ENCODE measurements around the gene SCARB2. TPM values are rescaled to one million over a fixed set of nuclear protein-coding genes. Genes with fewer than 3 reads are reported as not detected.

Gene SCARB2
- total and polyA plus RNA-seq, 2 donors (not counting 3 experiments of a cell fraction or from before 2014, with no cell fraction given) = 75.2 to 116 TPM

GRCh38 chr4:76127754-76128153 is 85.9 kb downstream of the SCARB2 start:
- DNase-seq (ENCODE audit: low read depth, low spot score) = no peak
- ChIA-PET POLR2A (no interaction called here), CTCF (no interaction called here)
- BruUV-seq (replicated peaks) = no TSS peak
- dilution Hi-C loops (cut with MboI; ENCODE audit: extremely low pct_ligation_motif_present, low sequenced_read_pairs) = no loop called here
- H3K4me3 ChIP-seq (replicated peaks in 1 of 3; ENCODE audit: insufficient read depth in 1 of 3, low read depth in 1 of 3, low read length in 3 of 3) = no peak overlapping the region
- H3K36me3 ChIP-seq (ENCODE audit: control insufficient read depth in 2 of 2, extremely low read depth in 1 of 2, insufficient read depth in 2 of 2, low read length in 2 of 2) = peaks cover 2 to 5% of the 10 kb centered on the region in 2 experiments
- H3K9me1 ChIP-seq (replicated peaks; ENCODE audit: control insufficient read depth, extremely low read depth, insufficient read depth, low read length) = no peaks in the 10 kb centered on the region
- H3K4me1 ChIP-seq (ENCODE audit: control insufficient read depth, extremely low read depth, insufficient read depth, low read length) = no peaks in the 10 kb centered on the region
- H3K79me2 ChIP-seq (ENCODE audit: control insufficient read depth, insufficient read depth, low read length) = no peaks in the 10 kb centered on the region
- no peak overlapping the region for H3K27ac ChIP-seq (ENCODE audit: insufficient read depth, low read depth, low read length)
- no peak overlapping the region for H3K4me2 ChIP-seq (ENCODE audit: insufficient read depth, low read length)
- no peak for TF ChIP-seq POLR2A (IDR thresholded peaks at IDR 0.05; ENCODE audit: low read depth, low read length)
- no peaks in the 10 kb centered on the region for H3K27me3 ChIP-seq (ENCODE audit: control insufficient read depth in 2 of 2, insufficient read depth in 2 of 2, low read length in 2 of 2)
- intact Hi-C loops (cut with micrococcal nuclease) = no loop called here
- no peaks in the 10 kb centered on the region for H4K20me1 ChIP-seq (replicated peaks; ENCODE audit: control insufficient read depth, extremely low read depth, insufficient read depth, low read length)
- H3K9me3 ChIP-seq (replicated peaks; ENCODE audit: control insufficient read depth, insufficient read depth, low read length) = no peaks in the 10 kb centered on the region
- FAIRE-seq = no peak
- H2AFZ ChIP-seq (ENCODE audit: low read depth, low read length) = no peak overlapping the region
- H3K9ac ChIP-seq (replicated peaks; ENCODE audit: extremely low read depth, insufficient read depth, low read length) = no peak overlapping the region

- ChIA-PET CTCF (interaction anchor here (1.5 kb wide), 1 partner anchor 39 kb away, joined by 3 read pairs; no protein-coding TSS in a partner anchor), POLR2A (no interaction called here)
- no peaks in the 10 kb centered on the region for H4K20me1 ChIP-seq (replicated peaks; ENCODE audit: control insufficient read depth, extremely low read depth, insufficient read depth, low read length)
- H3K27ac ChIP-seq (ENCODE audit: insufficient read depth, low read depth, low read length) = no peak overlapping the region
- no peak overlapping the region for H3K9ac ChIP-seq (replicated peaks; ENCODE audit: extremely low read depth, insufficient read depth, low read length)
- H3K9me1 ChIP-seq (replicated peaks; ENCODE audit: control insufficient read depth, extremely low read depth, insufficient read depth, low read length) = no peaks in the 10 kb centered on the region
- intact Hi-C loops (cut with micrococcal nuclease) (no loop called here), dilution Hi-C loops (cut with MboI; ENCODE audit: extremely low pct_ligation_motif_present, low sequenced_read_pairs) (no loop called here)
- no peak overlapping the region for H3K4me3 ChIP-seq (replicated peaks in 1 of 3; ENCODE audit: insufficient read depth in 1 of 3, low read depth in 1 of 3, low read length in 3 of 3)
- H2AFZ ChIP-seq (ENCODE audit: low read depth, low read length) = no peak overlapping the region
- FAIRE-seq (no peak), DNase-seq (ENCODE audit: low read depth, low spot score) (no peak)
- no peak overlapping the region for H3K4me2 ChIP-seq (ENCODE audit: insufficient read depth, low read length)
- H3K79me2 ChIP-seq (ENCODE audit: control insufficient read depth, insufficient read depth, low read length) = no peaks in the 10 kb centered on the region
- no peaks in the 10 kb centered on the region for H3K9me3 ChIP-seq (replicated peaks; ENCODE audit: control insufficient read depth, insufficient read depth, low read length)
- no peaks in the 10 kb centered on the region for H3K4me1 ChIP-seq (ENCODE audit: control insufficient read depth, extremely low read depth, insufficient read depth, low read length)
- H3K36me3 ChIP-seq (ENCODE audit: control insufficient read depth in 2 of 2, extremely low read depth in 1 of 2, insufficient read depth in 2 of 2, low read length in 2 of 2) = peaks cover 2 to 8% of the 10 kb centered on the region in 2 experiments
- no peaks in the 10 kb centered on the region for H3K27me3 ChIP-seq (ENCODE audit: control insufficient read depth in 2 of 2, insufficient read depth in 2 of 2, low read length in 2 of 2)
- no TSS peak for BruUV-seq (replicated peaks)
- TF ChIP-seq MYC (IDR thresholded peaks at IDR 0.05; ENCODE audit: low read depth, low read length) = no peak
Observed at GRCh38 chr4:76125816-76126215, 87.8 kb downstream of the SCARB2 start.
